ENCODE measurements around the gene ZAP70. TPM values are rescaled to one million over a fixed set of nuclear protein-coding genes. Genes with fewer than 3 reads are reported as not detected.

ZAP70 gene
- total and polyA plus RNA-seq, 2 donors (not counting 3 experiments of a cell fraction or from before 2014, with no cell fraction given), result 0.14 TPM; not detected in 1

GRCh38 chr2:97716695-97717612, 3.6 kb downstream of the ZAP70 start:
- H3K36me3 ChIP-seq (ENCODE audit: control insufficient read depth in 2 of 2, extremely low read depth in 1 of 2, insufficient read depth in 2 of 2, low read length in 2 of 2), result no peaks in the 10 kb centered on the region
- POLR2A ChIA-PET, result no interaction called here
- no peak overlapping the region for H3K27ac ChIP-seq (ENCODE audit: insufficient read depth, low read depth, low read length)
- no peaks in the 10 kb centered on the region for H3K79me2 ChIP-seq (ENCODE audit: control insufficient read depth, insufficient read depth, low read length)
- FAIRE-seq (no peak), DNase-seq (ENCODE audit: low read depth, low spot score) (no peak)
- no peak overlapping the region for H2AFZ ChIP-seq (ENCODE audit: low read depth, low read length)
- no peaks in the 10 kb centered on the region for H3K4me1 ChIP-seq (ENCODE audit: control insufficient read depth, extremely low read depth, insufficient read depth, low read length)
- no peak overlapping the region for H3K4me2 ChIP-seq (ENCODE audit: insufficient read depth, low read length)
- no TSS peak for BruUV-seq (replicated peaks)
- no peaks in the 10 kb centered on the region for H3K9me3 ChIP-seq (replicated peaks; ENCODE audit: control insufficient read depth, insufficient read depth, low read length)
- dilution Hi-C loops (cut with MboI; ENCODE audit: extremely low pct_ligation_motif_present, low sequenced_read_pairs), result no loop called here
- TF ChIP-seq GATA2 (IDR thresholded peaks at IDR 0.05; ENCODE audit: insufficient read depth, insufficient read length, low read depth, low read length) (no peak), POLR2A (IDR thresholded peaks at IDR 0.05; ENCODE audit: low read depth, low read length) (no peak), JUN (IDR thresholded peaks at IDR 0.05; ENCODE audit: borderline replicate concordance, insufficient read depth, insufficient read length, low read depth) (no peak), MAX (IDR thresholded peaks at IDR 0.05; ENCODE audit: insufficient read depth, insufficient read length) (no peak), MYC (IDR thresholded peaks at IDR 0.05; ENCODE audit: low read depth, low read length) (no peak), POLR2AphosphoS5 (IDR thresholded peaks at IDR 0.05; ENCODE audit: insufficient read depth, low read depth, low read length) (no peak), EZH2 (IDR thresholded peaks at IDR 0.05; ENCODE audit: borderline replicate concordance, low read depth, low read length, severe bottlenecking) (no peak), CTCF (IDR thresholded peaks at IDR 0.05; ENCODE audit: extremely low read depth in 1 of 2, insufficient read depth in 1 of 2, low read depth in 1 of 2, low read length in 2 of 2) (no peak), FOS (IDR thresholded peaks at IDR 0.05; ENCODE audit: borderline replicate concordance, insufficient read depth, low read length) (no peak)
- no peak overlapping the region for H3K9ac ChIP-seq (replicated peaks; ENCODE audit: extremely low read depth, insufficient read depth, low read length)
- CTCF ChIA-PET, result interaction anchor here (1.2 kb wide), 1 partner anchor 24 kb away, joined by 4 read pairs; no protein-coding TSS in a partner anchor
- intact Hi-C loops (cut with micrococcal nuclease), result no loop called here
- H3K27me3 ChIP-seq (ENCODE audit: control insufficient read depth in 2 of 2, insufficient read depth in 2 of 2, low read length in 2 of 2), result no peaks in the 10 kb centered on the region
- H3K9me1 ChIP-seq (replicated peaks; ENCODE audit: control insufficient read depth, extremely low read depth, insufficient read depth, low read length), result no peaks in the 10 kb centered on the region
- H3K4me3 ChIP-seq (replicated peaks in 1 of 3; ENCODE audit: insufficient read depth in 1 of 3, low read depth in 1 of 3, low read length in 3 of 3), result no peak overlapping the region
- no peaks in the 10 kb centered on the region for H4K20me1 ChIP-seq (replicated peaks; ENCODE audit: control insufficient read depth, extremely low read depth, insufficient read depth, low read length)
